H1 (cell line): Measurements from ENCODE around the gene HIVEP2. TPM values are rescaled to one million over a fixed set of nuclear protein-coding genes. Genes with fewer than 3 reads are reported as not detected.

Experiments
- CTCF ChIA-PET: fragments of 300-600 bp; sonication (Branson Sonifier 250); formaldehyde crosslinking; loops from one replicate; lab custom pipeline; 2021; ENCODE audit not compliant: partially characterized antibody; lab: Charles Lee
- POLR2A ChIA-PET: fragments of 300-600 bp; sonication (Branson Sonifier 250); formaldehyde crosslinking; loops from one replicate; lab custom pipeline; 2021; ENCODE audit warnings: inconsistent platforms; ENCODE audit not compliant: partially characterized antibody; lab: Charles Lee
- DNase-seq, 2 experiments: peaks; one replicate each; pipeline versions ENCODE4 v3.0.0 to v3.0.0-alpha.2; 2010 to 2022; ENCODE audit warnings: low spot score in 2 of 2, low read depth in 1 of 2, mixed read lengths in 1 of 2
- FAIRE-seq: peaks from 2 replicates; lab custom pipeline; 2011; peaks lifted over from hg19 to GRCh38; lab: Jason Lieb, UNC
- H2AFZ ChIP-seq: 2 replicates; pipeline ENCODE4 v1.8.1; 2012; ENCODE audit warnings: low read length, inconsistent platforms
- H2AK5ac ChIP-seq: 2 replicates; pipeline ENCODE4 v1.6.1; 2013; ENCODE audit warnings: low read depth, low read length
- H2BK120ac ChIP-seq: replicated peaks from 2 replicates; pipeline ENCODE3; 2013; ENCODE audit warnings: low read depth, low read length, inconsistent platforms
- H2BK12ac ChIP-seq: 2 replicates; pipeline ENCODE4 v1.6.1; 2013; ENCODE audit warnings: low read depth, low read length
- H2BK15ac ChIP-seq: 2 replicates; pipeline ENCODE4 v1.6.1; 2013; ENCODE audit warnings: low read length
- H2BK20ac ChIP-seq: 2 replicates; pipeline ENCODE4 v1.6.1; 2013; ENCODE audit warnings: low read length
- H2BK5ac ChIP-seq: 2 replicates; pipeline ENCODE4 v1.6.1; 2013; ENCODE audit warnings: low read depth, low read length
- H3K14ac ChIP-seq: 2 replicates; pipeline ENCODE4 v1.6.1; 2013; ENCODE audit warnings: inconsistent platforms; ENCODE audit not compliant: insufficient read length
- H3K18ac ChIP-seq: 2 replicates; pipeline ENCODE4 v1.6.1; 2013; ENCODE audit warnings: low read length; ENCODE audit errors: extremely low read depth
- H3K23ac ChIP-seq: 2 replicates; pipeline ENCODE4 v1.6.1; 2013; ENCODE audit warnings: inconsistent platforms; ENCODE audit not compliant: insufficient read length
- H3K23me2 ChIP-seq: 2 replicates; pipeline ENCODE4 v1.6.1; 2013; ENCODE audit warnings: low read depth, low read length
- H3K27ac ChIP-seq: 2 replicates; pipeline ENCODE4 v1.6.1; 2011; ENCODE audit warnings: low read depth, low read length, inconsistent platforms
- H3K27me3 ChIP-seq, 4 experiments: replicated peaks in 1 of 4; 1 replicate in 1 of 4; 2 replicates in 3 of 4; pipeline versions ENCODE4 v1.6.1 to v1.8.1; 2011 to 2013; ENCODE audit warnings: low read length in 3 of 4, mild to moderate bottlenecking in 3 of 4, inconsistent platforms in 2 of 4, mixed read lengths in 2 of 4, moderate library complexity in 1 of 4; ENCODE audit not compliant: control insufficient read depth in 3 of 4, insufficient read depth in 3 of 4; ENCODE audit errors: extremely low read depth in 1 of 4
- H3K36me3 ChIP-seq, 4 experiments: 2 replicates each; pipeline versions ENCODE4 v1.6.1 to v1.8.1; 2011 to 2013; ENCODE audit warnings: mild to moderate bottlenecking in 4 of 4, low read length in 3 of 4, moderate library complexity in 2 of 4, control low read depth in 1 of 4, inconsistent platforms in 1 of 4; ENCODE audit not compliant: insufficient read depth in 4 of 4, control insufficient read depth in 2 of 4
- H3K4ac ChIP-seq: replicated peaks from 2 replicates; pipeline ENCODE3; 2013; ENCODE audit warnings: low read length, low read depth, mixed read lengths, inconsistent platforms; ENCODE audit not compliant: insufficient read length
- H3K4me1 ChIP-seq, 4 experiments: replicated peaks in 1 of 4; 1 replicate in 1 of 4; 2 replicates in 3 of 4; pipeline versions ENCODE4 v1.6.1 to v1.8.1; 2011 to 2013; ENCODE audit warnings: low read length in 3 of 4, inconsistent platforms in 2 of 4, mixed read lengths in 1 of 4; ENCODE audit not compliant: insufficient read depth in 4 of 4, control insufficient read depth in 3 of 4
- H3K4me2 ChIP-seq, 2 experiments: 2 replicates each; pipeline versions ENCODE4 v1.6.1 to v1.8.1; 2011 to 2013; ENCODE audit warnings: low read depth in 2 of 2, low read length in 2 of 2, control low read depth in 1 of 2, inconsistent platforms in 1 of 2, mild to moderate bottlenecking in 1 of 2; ENCODE audit not compliant: insufficient read depth in 1 of 2
- H3K4me3 ChIP-seq, 4 experiments: fragments of 200-600, 300-600 bp in 1 of 4; sonication (generic), shearing (Covaris generic), sonication (Bioruptor Twin) in 1 of 4; 2 replicates each; pipeline versions ENCODE4 v1.5.1 to v1.8.1; 2011 to 2016; ENCODE audit warnings: low read length in 4 of 4, low read depth in 3 of 4, control low read depth in 2 of 4, inconsistent platforms in 2 of 4, mild to moderate bottlenecking in 2 of 4, mixed read lengths in 1 of 4, moderate library complexity in 1 of 4; ENCODE audit not compliant: insufficient read depth in 2 of 4; ENCODE audit errors: extremely low read depth in 1 of 4
- H3K56ac ChIP-seq: replicated peaks from 2 replicates; pipeline ENCODE3; 2013; ENCODE audit warnings: low read depth, mild to moderate bottlenecking, mixed read lengths, low read length, inconsistent platforms; ENCODE audit not compliant: insufficient read length
- H3K79me1 ChIP-seq: 2 replicates; pipeline ENCODE4 v1.6.1; 2013; ENCODE audit warnings: low read depth, low read length, control low read depth
- H3K79me2 ChIP-seq, 2 experiments: 2 replicates each; pipeline versions ENCODE4 v1.6.1 to v1.8.1; 2012 to 2013; ENCODE audit warnings: low read length in 2 of 2, mild to moderate bottlenecking in 2 of 2, inconsistent platforms in 1 of 2; ENCODE audit not compliant: insufficient read depth in 2 of 2, control insufficient read depth in 1 of 2
- H3K9ac ChIP-seq, 4 experiments: replicated peaks in 1 of 4; 1 replicate in 1 of 4; 2 replicates in 3 of 4; pipeline versions ENCODE4 v1.6.1 to v1.8.1; 2011 to 2013; ENCODE audit warnings: low read depth in 3 of 4, low read length in 3 of 4, control low read depth in 2 of 4, mild to moderate bottlenecking in 2 of 4, moderate library complexity in 2 of 4, inconsistent platforms in 1 of 4; ENCODE audit errors: extremely low read depth in 1 of 4
- H3K9me3 ChIP-seq, 2 experiments: 2 replicates each; pipeline versions ENCODE4 v1.6.1 to v1.8.1; 2012 to 2013; ENCODE audit warnings: mild to moderate bottlenecking in 2 of 2, moderate library complexity in 2 of 2, control low read depth in 1 of 2, inconsistent platforms in 1 of 2, low read depth in 1 of 2, low read length in 1 of 2, mixed read lengths in 1 of 2; ENCODE audit not compliant: insufficient read depth in 2 of 2
- H4K20me1 ChIP-seq, 2 experiments: replicated peaks in 1 of 2; 2 replicates each; pipeline versions ENCODE3 to v1.8.1; 2011 to 2013; ENCODE audit warnings: inconsistent platforms in 2 of 2, low read length in 2 of 2, mild to moderate bottlenecking in 1 of 2; ENCODE audit not compliant: insufficient read depth in 2 of 2, control insufficient read depth in 1 of 2
- H4K5ac ChIP-seq: 2 replicates; pipeline ENCODE4 v1.6.1; 2013; ENCODE audit warnings: low read length, low read depth, mixed read lengths, inconsistent platforms; ENCODE audit not compliant: insufficient read length
- H4K8ac ChIP-seq: 2 replicates; pipeline ENCODE4 v1.8.0; 2013; ENCODE audit warnings: mild to moderate bottlenecking, moderate library complexity, low read length, inconsistent platforms; ENCODE audit not compliant: insufficient read depth; ENCODE audit errors: extremely low read depth
- H4K91ac ChIP-seq: replicated peaks from 2 replicates; pipeline ENCODE3; 2013; ENCODE audit warnings: low read length, mixed read lengths, inconsistent platforms; ENCODE audit not compliant: insufficient read length
- BCL11A ChIP-seq, 2 experiments: IDR thresholded peaks; one replicate each; pipeline ENCODE4 v1.6.1; 2011; ENCODE audit warnings: low read depth in 2 of 2, low read length in 2 of 2, mild to moderate bottlenecking in 2 of 2
- CEBPB ChIP-seq: IDR thresholded peaks from 2 replicates; pipeline ENCODE4 v1.6.1; 2012; ENCODE audit warnings: low read depth, low read length
- CTBP2 ChIP-seq: IDR thresholded peaks from 2 replicates; pipeline ENCODE4 v1.7.0; 2011; ENCODE audit warnings: borderline replicate concordance, mild to moderate bottlenecking, moderate library complexity, mixed read lengths, low read length; ENCODE audit not compliant: insufficient read depth, insufficient read length
- FOSL1 ChIP-seq: IDR thresholded peaks from 2 replicates; pipeline ENCODE4 v1.6.1; 2011; ENCODE audit warnings: mild to moderate bottlenecking, low read depth, low read length, moderate library complexity; ENCODE audit not compliant: insufficient read depth
- JUN ChIP-seq: IDR thresholded peaks from 2 replicates; pipeline ENCODE4 v1.6.1; 2011; ENCODE audit warnings: low read depth, mild to moderate bottlenecking, improper control_type of control experiment, low read length
- SIRT6 ChIP-seq: IDR thresholded peaks from one replicate; pipeline ENCODE4 v1.7.1; 2012; ENCODE audit warnings: low read length, inconsistent platforms
- WGBS, 2 experiments: shearing (Covaris generic) in 1 of 2; methylation state at CpG; one replicate each; pipeline versions ENCODE4 v1.1.6 to v1.1.7; 2013 to 2015; ENCODE audit warnings: low lambda C conversion rate in 2 of 2, mixed read lengths in 2 of 2, inconsistent platforms in 1 of 2, low coverage in 1 of 2, missing lambda C conversion rate in 1 of 2; ENCODE audit not compliant: insufficient replicate concordance in 2 of 2, insufficient coverage in 1 of 2, insufficient read length in 1 of 2; ENCODE audit errors: extremely low coverage in 1 of 2, missing lambda C conversion rate in 1 of 2; 5-methylcytosine and 5-hydroxymethylcytosine counted together
- polyA plus RNA-seq, 7 experiments: library from polyadenylated mRNA; depleted of rRNA in 3 of 7; stranded (reverse) in 5 of 7; unstranded in 2 of 7; fragments of >200 nt in 5 of 7; fragments of 200-250 nt in 2 of 7; gene quantifications; 1 replicate in 5 of 7; 2 replicates in 1 of 7; 4 replicates in 1 of 7; pipeline versions ENCODE4 v1.2.1 to v1.2.3, GENCODE V29; 2011 to 2013; ENCODE audit warnings: missing spikeins in 2 of 7, mixed read lengths in 2 of 7
- total RNA-seq: library from RNA; stranded (reverse); fragmentation: NEBNext Ultra II Directional; extraction: Animal tissue kit (Norgen Biotek cat#: 25700); gene quantifications from 2 replicates; pipeline ENCODE4 v1.2.1, GENCODE V29; 2021

Gene HIVEP2
- total and polyA plus RNA-seq, 2 of the 8 experiments (the other 6 are each of a cell fraction or from before 2014, with no cell fraction given), result 2.2 to 6.1 TPM

GRCh38 chr6:142773324-142773723 is 171.7 kb downstream of the HIVEP2 start:
- DNase-seq (no peak), FAIRE-seq (no peak)
- ChIA-PET POLR2A (interaction anchor here (1.1 kb wide), 1 partner anchor 48 kb away, joined by 3 read pairs; no protein-coding TSS in a partner anchor), CTCF (no interaction called here)
- Histone ChIP-seq H2BK5ac (no peak overlapping the region), H3K79me1 (no peaks in the 10 kb centered on the region), H3K27ac (no peak overlapping the region), H2BK12ac (no peak overlapping the region), H3K23me2 (no peaks in the 10 kb centered on the region), H3K36me3 (peaks cover 0 to 9% (median 3%) of the 10 kb centered on the region in 4 experiments; a peak in 2 of 8 replicates), H4K5ac (no peak overlapping the region), H4K20me1 (no peaks in the 10 kb centered on the region), H2BK120ac (no peak overlapping the region), H2AK5ac (no peak overlapping the region), H3K9me3 (no peaks in the 10 kb centered on the region), H3K27me3 (no peaks in the 10 kb centered on the region), H3K4ac (no peak overlapping the region), H3K56ac (no peak overlapping the region), H2AFZ (no peak overlapping the region), H3K79me2 (no peaks in the 10 kb centered on the region), H3K14ac (no peak overlapping the region), H3K4me1 (no peaks in the 10 kb centered on the region), H4K91ac (no peak overlapping the region), H2BK15ac (no peak overlapping the region), H2BK20ac (no peak overlapping the region), H3K9ac (no peak overlapping the region), H3K4me3 (no peak overlapping the region), H3K4me2 (no peak overlapping the region), H3K23ac (no peak overlapping the region), H4K8ac (no peak overlapping the region), H3K18ac (no peak overlapping the region)
- TF ChIP-seq JUN (no peak), CTBP2 (no peak), CEBPB (no peak), SIRT6 (no peak), FOSL1 (no peak), BCL11A (IDR thresholded peaks at IDR 0.05; ENCODE audit: low read depth in 2 of 2, low read length in 2 of 2) (no peak)
- WGBS, 2 experiments, result 89% methylated on average over 9 of the region's 9 CpGs; no CpG with 5 or more reads in 1 of the 2 experiments
